ENCODE data around the gene MFAP3L.
"Not testable (repeated sequence)": the region's sequence is repeated elsewhere in the genome, so short reads cannot be mapped to it uniquely, and the experiment has no call there.

MFAP3L gene

DNA sequence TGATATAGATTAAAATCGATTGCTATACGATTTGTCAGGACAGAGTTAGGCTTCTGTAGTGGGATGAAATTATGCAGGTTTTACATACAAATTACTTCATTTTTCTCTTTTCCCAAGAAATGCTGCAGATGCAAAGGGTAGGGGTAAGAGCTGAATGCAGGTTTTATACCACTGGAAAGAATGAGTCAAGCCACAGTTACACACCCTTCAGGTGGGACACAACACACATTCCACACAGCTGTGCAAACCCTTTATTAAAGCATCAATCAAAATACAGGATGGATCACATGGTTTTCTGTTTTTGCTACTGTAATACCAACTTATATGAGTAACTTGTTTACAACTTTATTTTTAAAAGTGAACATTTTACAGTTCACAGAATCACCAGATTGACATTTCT is 39.8 kb downstream of the MFAP3L start:
- DNase-seq: no peak

DNA sequence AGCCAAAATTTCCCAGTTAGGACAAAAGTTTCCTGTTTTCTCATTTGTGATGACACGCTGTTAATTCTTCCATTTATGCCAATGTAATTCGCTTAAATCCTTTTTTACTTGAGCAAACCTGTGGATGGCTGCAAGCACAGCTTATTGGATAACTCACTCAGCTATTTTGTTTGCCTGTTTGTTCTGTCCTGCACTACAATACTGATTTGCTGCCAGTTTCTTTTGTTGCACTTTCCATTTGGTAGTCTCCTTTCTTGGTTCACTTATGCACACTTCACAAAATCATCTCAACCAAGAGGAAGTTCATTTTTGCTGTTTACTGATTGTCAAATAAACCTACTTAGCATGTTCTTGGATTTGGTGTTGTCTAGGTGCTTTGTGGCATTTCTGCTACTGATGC is 40.3 kb downstream of the MFAP3L start:
- no peak for DNase-seq

DNA sequence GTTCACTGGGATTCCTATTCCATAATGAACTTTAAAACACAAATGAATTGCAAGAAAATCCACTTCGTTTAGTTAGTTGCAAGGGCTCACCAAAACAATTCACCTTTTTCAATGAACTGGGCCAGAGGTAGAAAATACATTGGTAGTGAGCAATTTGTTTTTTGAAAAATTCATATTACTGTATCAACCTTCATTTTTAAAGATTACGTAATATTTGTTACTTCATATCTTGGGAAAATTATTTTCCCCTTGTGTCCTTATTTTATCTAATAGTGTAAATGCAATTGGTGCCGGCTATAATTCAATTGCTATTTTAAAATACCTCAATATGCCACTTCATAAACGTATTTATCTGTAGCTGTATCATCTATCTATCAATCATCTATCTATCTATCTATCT is 41.5 kb downstream of the MFAP3L start:
- no peak for DNase-seq

DNA sequence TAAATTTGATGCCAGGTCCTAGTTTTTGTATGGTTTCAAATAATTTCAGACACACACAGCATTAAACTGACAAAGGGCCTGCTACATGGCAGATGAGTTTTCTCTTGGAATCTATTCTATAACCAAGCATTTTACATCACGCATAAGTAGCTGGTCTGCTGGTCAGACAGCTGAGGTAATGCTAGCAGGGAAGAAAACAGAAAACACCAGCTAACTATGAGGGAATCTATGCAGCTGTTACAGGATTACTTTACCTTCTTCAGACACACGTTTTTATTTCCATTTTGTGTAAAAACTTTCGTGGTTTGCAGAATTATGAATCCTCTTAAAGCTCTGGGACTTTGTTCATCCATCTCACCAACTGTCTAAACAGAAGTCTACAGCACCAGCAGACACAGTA is 42.0 kb downstream of the MFAP3L start:
- DNase-seq: no peak

DNA sequence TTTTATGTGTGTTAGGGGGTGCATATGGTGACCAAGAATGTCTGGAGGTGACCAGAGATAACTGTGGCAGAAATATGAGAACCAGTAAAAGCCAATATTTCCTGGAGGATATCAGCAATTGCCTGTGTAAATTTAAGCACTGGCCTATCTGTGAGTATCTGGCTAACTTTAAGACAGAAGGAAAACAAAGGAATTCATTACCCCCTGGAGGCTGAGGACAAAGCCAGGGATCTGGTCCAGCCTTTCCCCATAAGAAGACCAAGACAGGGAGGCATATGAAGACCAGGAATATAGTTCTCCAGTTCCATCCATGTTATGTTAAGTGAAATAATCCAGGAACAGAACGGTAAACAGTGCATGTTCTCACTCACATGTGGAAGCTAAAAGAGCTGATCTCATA is 49.2 kb downstream of the MFAP3L start:
- DNase-seq: no peak

DNA sequence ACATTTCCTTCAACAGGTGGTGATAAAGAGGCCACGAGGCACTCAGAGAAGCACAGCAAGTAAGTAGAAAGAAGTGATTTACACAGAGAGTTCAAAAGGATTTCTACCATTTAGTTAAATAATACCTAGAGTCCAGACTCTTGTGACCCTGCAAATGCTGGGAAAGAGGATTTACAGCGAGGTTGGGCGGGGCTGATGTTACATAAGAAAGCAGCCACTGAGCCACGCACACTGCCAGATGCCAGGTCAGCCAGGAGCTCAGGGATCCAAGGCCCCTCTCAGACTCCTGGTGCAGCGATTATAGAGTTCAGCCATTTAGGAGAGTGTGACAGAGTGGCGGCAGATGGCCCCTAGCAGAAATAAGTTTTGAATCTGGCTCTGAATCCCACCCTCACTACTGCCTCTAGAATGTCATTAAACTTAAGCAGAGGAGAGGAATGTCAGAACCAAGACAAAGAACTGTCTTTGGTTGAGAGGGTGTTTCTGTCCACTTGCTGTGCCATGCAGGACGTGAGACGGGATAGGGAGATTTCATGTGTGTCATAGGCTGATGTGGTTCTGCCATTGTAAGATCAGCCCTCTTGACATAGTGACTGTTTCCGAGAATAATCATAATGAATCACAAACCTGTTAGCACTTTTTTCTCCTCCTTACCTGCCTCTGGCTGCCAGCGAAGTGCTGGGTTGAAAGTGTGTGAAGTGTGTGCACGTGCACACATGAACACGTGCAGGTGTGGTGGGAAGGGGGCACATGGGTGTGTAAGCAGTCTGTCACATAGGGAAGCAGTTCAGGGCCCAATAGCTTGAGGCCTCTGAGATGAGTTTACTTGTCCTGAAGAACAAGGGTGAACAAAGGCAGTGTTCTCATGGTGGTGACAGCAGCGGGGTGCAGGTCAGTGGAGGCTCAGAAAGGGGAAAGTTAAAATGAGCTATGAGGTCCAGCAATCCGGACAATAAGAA is 50.1 kb downstream of the MFAP3L start:
- DNase-seq: no peak

DNA sequence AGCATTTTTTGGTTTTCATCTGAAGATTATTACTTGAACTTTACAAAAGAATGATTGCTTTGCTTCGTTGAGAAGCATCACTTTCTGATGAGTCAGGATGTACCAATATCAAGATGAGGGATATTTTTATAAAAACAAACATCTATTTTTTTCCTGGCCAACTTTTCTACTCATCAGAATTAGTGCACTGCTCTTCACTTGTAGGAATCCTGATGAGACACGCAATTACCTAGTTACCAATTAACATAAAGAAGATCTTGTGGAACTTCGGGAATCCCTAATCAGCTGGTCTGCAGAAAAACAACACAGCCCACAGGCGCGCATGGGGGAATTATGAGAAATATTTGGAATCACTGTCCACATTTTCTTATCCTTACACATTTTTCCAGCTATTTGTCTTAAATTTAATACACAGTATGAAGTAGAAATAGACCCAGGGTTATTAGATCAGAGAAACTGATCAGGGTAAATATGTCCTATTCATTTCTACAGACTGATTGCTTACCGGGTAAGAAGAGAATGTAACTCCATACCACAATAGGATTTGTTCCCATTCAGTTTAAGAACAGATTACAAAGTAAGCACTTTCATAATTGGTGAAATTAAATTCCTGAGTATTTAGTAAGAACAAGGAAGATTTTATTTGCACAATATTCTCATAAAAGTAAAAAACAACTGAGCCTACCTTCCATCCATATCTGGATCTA is 50.9 kb downstream of the MFAP3L start:
- no peak for DNase-seq

DNA sequence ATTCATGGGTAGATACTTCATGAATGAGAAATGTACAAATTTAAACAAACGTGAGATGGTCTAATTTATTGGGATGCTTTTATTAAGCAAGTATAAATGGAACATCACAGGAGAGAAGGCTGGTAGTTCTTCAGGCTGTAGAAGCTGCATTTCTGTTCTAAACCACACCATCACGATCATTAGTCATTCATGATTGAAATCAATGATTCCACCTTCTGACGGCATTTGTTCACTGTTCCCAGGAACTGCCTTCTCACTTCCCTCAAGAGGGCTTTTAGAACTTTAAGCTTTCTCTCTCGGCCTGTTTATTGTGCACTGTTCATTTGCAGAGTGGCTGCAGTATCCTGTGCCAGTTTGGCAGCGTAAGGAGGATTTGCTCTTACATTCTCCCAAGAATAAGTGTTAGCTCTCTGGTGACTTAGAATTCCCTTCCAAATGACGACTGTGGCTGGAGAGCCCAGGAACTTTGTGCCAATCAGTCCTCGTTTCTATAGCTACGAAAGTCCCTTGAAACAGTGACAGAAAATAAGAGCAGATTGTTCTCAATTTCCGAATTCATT is 54.7 kb downstream of the MFAP3L start:
- no peak for DNase-seq

DNA sequence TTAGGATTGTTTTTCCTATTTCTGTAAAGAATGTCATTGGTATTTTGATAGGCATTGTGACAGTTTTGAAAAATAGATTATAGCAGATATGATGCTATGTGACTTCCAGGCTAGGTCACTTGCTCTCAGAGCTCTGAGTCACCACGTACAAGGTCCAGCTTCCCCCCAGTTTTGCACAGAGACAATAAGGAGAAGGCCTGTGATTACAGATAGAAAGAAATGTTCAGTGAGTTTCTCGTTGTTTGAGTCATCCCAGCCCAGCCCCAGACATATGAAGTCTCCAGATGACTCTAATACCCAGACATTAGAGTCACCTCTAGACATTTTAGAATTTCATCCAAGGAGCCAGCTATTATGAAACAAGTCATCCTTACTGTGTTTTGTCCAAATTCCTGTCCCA is 57.2 kb downstream of the MFAP3L start:
- DNase-seq: no peak

DNA sequence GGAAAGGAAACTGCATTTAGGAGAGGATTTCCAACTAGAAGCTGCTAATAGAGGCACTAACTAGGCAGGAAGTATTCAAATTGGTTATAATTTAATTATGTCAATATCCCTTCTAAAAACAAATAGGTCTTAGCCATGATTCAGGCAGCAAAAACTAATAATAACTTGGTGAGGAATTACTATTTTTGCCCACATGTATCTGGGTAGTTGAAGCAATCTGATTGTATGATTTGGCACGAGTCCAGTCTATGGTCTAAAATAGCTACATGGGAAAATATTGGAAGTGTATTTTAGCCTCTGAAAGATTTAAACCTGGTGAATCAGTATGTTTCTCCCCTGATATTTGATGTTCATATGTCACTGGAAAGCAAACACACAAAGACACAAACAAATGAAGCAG is 62.2 kb downstream of the MFAP3L start:
- DNase-seq: no peak

DNA sequence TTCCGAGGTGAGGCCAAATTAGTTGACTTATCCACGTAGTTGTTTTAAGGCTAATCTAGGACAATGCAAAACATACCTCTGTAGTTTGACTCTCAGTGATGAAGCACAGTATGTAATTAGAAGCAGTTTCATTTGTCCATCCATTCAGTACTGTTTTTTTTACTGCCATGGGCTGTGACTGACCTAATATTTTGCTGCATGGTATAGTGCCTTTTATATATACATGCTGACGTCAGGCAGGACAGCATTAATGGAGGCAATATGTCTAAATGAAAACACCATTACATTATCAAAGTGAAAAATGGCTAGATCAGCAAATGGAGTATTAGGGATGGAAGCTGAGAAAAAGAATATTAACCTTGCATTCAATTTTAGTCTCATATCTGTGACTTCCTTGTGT is 66.9 kb downstream of the MFAP3L start:
- DNase-seq: no peak

DNA sequence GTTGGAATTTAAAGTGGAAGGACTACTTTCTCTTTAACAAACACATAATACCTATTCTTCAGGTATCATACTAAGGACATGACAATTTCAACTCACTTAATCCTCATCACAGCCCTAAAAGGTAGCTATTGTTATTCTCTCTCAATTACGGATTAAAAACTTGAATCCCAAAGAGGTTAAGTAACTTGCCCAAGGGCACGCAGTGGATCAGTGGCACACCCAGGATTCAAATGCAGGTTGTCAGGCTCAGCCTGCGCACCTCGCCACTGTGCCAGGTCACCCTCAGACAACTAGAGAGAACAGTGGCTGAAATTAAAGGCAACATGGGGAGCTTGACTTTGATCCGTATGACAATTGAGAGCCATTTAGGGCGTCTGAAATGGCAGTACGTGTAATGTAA is 67.6 kb downstream of the MFAP3L start:
- DNase-seq: no peak

DNA sequence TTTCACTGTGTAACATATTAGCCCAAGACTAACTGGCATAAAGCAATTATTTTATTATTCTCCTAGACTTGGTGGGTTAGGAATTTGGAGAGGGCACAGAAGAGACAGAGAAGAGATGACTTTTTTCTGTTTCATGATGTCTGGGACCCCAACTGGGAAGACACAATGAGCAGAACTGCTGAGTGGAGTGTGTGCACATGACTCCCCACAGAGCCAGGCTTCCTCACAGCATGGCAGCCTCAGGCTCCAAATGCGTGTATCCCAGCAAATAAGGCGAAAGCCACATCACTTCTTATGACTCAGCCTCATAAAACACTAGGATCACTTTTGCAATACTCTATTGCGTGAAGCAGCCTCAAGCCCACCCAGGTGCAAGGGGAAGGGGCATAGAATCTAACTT is 68.4 kb downstream of the MFAP3L start:
- DNase-seq: no peak

DNA sequence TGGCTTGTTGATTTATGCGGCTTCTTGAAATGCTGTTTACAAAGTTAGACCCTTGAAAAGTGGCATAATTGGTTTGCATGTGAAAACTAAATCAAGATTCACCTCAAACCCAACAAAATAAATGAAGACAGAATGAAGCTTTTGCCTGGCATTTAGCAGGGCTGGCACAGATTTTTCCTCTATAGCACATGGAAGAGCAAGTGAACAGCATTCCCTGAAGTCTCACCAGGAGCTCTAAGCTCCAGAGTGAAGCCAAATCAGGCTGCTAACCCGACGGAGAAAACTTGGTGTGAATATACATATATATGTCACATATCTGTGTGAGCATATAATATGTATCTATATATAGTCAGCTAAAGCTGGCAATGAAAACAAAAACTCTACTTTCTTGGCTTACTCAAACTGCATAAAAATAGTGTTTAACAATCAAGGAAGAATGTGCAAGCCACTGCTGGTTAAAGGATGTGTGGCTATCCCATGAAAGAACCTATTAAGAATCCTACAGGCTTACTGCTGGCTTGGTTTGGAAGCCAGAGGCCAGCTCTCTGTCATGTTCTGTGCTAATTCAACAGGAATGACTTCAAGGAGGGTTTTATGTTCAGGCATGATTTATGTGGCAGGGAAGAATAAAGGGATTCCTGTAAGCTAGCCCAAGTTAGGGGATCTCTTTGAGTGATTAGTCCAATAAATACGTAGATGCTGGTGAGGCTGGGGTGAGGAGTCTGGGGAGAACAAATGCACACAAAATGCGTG is 69.9 kb downstream of the MFAP3L start:
- DNase-seq: no peak

DNA sequence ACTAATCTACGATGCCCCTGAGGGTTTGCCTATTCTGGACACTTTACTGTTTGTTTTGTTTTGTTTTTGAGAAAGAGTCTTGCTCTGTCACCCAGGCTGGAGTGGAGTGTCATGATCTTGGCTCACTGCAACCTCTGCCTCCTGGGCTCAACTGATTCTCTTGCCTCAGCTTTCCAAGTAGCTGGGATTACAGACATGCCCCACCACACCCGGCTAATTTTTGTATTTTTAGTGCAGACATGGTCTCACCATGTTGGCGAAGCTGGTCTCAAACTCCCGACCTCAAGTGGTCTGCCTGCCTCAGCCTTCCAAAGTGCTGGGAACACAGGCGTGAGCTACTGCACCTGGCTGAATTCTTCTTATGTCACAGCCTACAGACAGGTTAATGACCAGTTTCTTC is 70.7 kb downstream of the MFAP3L start:
- no peak for DNase-seq

DNA sequence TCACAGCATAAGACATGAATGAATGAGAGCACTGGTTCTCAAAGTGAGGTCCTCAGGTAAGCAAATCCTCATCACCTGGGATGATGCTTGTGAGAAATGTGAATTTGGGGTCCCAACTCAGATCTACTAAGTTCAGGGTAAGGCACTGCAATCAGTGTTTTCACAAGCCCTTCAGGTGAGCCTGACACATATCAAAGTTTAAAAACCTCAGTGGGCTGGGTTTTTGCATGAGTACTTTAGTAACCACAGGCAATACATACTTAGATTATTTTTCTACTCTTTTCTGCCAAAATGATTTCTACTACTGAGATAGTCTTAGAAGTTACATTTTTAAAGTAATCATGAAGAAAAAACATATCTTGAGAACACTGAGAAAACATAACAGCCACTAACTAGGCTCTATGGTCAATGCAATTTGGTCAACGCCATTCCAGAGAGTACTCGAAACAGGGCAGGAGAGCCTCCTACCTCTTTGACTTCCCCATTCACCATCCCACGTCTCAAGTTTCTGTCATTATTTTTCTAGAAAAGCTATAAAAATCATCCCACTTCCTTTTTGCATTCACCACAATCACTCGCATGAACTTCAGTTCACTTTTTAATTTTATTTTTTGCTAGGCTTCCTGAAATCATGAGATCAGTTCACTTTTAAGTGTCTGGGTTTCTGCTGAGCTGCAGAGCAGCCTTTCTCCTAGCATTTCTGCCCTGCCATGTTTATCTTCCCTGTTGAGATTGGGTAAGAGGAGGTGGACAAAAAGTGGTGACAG is 73.8 kb downstream of the MFAP3L start:
- DNase-seq: no peak

DNA sequence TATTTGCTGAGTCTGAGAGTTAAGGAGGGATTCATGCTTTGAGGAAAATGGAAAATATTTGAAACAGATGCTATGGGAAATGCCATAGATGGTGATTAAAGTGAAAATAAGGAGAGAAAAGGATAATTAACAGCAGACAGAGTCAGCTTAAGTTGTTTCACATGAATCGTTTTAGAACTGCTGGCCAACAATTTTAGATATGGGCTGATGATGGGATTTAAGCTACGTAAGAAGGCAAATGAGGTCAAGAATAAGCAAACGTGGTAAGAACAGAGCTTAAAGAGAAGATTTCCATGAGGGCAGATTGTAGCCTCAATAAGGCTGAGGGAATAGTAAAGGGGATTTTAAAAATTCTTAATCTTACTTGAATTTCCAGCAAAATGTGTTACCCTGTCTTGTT is 77.9 kb downstream of the MFAP3L start:
- DNase-seq: no peak

DNA sequence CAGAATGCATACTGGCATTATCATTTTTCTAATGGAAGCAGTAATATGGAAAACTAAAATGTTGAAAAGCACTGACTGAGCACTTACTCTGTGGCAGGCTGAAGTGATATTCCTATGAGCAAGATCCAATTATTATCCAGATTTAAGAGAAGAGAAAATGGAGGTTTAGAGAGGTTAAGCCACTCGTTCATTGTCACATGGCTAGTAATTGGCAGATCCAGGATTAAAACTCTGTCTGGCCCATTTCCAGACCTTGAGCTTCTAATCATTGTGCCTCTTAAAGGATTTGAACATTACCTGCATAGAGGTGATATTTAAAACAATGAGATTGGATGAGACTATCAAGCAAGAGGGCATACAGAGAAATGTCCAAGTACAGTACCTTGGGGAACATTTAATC is 80.6 kb downstream of the MFAP3L start:
- DNase-seq: no peak

DNA sequence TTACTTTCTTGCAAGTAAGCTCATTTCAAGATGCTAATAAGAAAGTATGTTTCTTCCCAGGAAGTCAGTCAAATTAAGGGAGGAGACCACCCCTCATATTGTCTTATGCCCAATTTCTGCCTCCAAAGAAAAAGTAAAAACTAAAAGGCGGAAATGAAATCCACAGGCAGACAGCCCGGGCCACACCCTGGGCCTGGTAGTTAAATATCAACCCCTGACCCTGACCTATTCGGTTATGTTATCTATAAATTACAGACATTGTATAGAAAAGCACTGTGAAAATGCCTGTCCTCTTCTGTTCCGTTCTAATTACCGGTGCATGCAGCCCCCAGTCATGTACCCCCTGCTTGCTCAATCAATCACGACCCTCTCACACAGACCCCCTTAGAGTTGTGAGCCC is 82.6 kb downstream of the MFAP3L start:
- DNase-seq: not testable (repeated sequence)

DNA sequence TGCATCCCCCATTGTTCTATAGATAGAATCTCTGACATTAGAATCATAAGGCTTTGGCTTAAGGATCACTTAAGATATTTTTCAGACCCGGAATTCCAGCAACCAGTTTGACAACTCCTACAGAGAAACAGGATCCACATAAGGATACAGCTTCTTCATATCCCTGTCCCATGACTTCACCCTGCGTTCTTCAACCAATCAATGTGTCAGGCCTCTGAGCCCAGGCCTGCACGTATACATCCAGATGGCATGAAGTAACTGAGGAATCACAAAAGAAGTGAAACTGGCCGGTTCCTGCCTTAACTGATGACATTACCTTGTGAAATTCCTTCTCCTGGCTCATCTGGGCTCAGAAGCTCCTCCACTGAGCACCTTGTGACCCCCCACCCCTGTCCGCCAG is 85.1 kb downstream of the MFAP3L start:
- no peak for DNase-seq

DNA sequence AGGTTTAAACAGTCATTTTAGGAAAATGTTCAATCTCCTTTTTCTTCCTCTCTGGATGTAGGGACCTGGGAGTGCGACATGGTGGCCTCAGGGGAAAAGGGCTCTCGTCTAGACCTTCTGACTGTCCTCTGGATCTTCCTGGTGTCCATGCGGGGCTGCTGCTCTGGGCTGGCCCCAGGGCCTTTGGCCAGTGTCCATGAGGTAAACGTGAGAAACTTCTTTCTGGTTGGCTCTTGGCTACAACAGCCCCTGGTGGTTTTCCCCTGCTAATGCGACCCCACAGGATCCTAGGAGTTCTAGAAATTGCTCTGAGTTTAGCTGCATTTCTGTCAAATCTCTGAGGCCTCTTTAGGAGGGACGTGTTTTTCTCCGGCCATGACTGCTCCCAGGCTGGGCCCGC is 85.7 kb downstream of the MFAP3L start:
- no peak for DNase-seq
